Measurements from ENCODE around the gene TTC23L.

TTC23L gene

GRCh38 chr5:34941936-34942335, 103.0 kb downstream of the TTC23L start:
- Histone ChIP-seq H3K9me3 (replicated peaks in 1 of 2; ENCODE audit: control insufficient read depth in 2 of 2, insufficient read depth in 1 of 2, low read depth in 1 of 2, low read length in 2 of 2) (no peaks in the 10 kb centered on the region), H4K8ac (ENCODE audit: low read depth, low read length) (no peak overlapping the region), H3K18ac (ENCODE audit: low read length) (no peak overlapping the region), H3K4ac (ENCODE audit: low read length) (no peak overlapping the region), H3K27me3 (ENCODE audit: control insufficient read depth in 3 of 3, insufficient read depth in 3 of 3, low read depth in 1 of 3, low read length in 3 of 3) (no peaks in the 10 kb centered on the region), H2AK5ac (ENCODE audit: low read depth, low read length) (no peak overlapping the region), H3K23ac (ENCODE audit: low read depth, low read length, poor library complexity) (no peak overlapping the region), H3K79me1 (ENCODE audit: low read depth, low read length) (no peaks in the 10 kb centered on the region), H3K4me2 (ENCODE audit: insufficient read depth, low read length, poor library complexity, severe bottlenecking) (no peak overlapping the region), H3K4me1 (ENCODE audit: control insufficient read depth in 2 of 2, insufficient read depth in 1 of 2, low read depth in 1 of 2, low read length in 2 of 2) (no peaks in the 10 kb centered on the region), H3K4me3 (ENCODE audit: low read length in 2 of 2) (no peak overlapping the region), H3K9ac (ENCODE audit: low read depth, low read length, poor library complexity) (no peak overlapping the region), H2AFZ (ENCODE audit: low read length) (no peak overlapping the region), H3K27ac (replicated peaks; ENCODE audit: low read length) (no peak overlapping the region), H2BK12ac (ENCODE audit: low read length) (no peak overlapping the region), H3K36me3 (replicated peaks in 1 of 2; ENCODE audit: control insufficient read depth in 2 of 2, insufficient read depth in 2 of 2, low read length in 2 of 2) (peaks cover 14 to 96% of the 10 kb centered on the region in 2 donors), H4K91ac (ENCODE audit: low read depth, low read length, poor library complexity) (no peak overlapping the region), H2BK5ac (ENCODE audit: low read length) (no peak overlapping the region), H3K14ac (ENCODE audit: low read length) (no peak overlapping the region), H2BK15ac (ENCODE audit: low read length) (no peak overlapping the region), H2BK120ac (ENCODE audit: low read depth, low read length) (no peak overlapping the region)
- no CpG with 5 or more reads among the region's 3 CpGs for WGBS, 2 donors (ENCODE audit: extremely low coverage in 2 of 2, insufficient read length in 2 of 2, insufficient replicate concordance in 1 of 2)
- no peak for DNase-seq (ENCODE audit: low spot score)

GRCh38 chr5:34944044-34944443, 105.1 kb downstream of the TTC23L start:
- Histone ChIP-seq H4K8ac (ENCODE audit: low read depth, low read length) (no peak overlapping the region), H3K23ac (ENCODE audit: low read depth, low read length, poor library complexity) (no peak overlapping the region), H3K18ac (ENCODE audit: low read length) (no peak overlapping the region), H3K36me3 (replicated peaks in 1 of 2; ENCODE audit: control insufficient read depth in 2 of 2, insufficient read depth in 2 of 2, low read length in 2 of 2) (peaks cover 8 to 94% of the 10 kb centered on the region in 2 donors), H3K4me1 (ENCODE audit: control insufficient read depth in 2 of 2, insufficient read depth in 1 of 2, low read depth in 1 of 2, low read length in 2 of 2) (no peaks in the 10 kb centered on the region), H2AK5ac (ENCODE audit: low read depth, low read length) (no peak overlapping the region), H3K9me3 (replicated peaks in 1 of 2; ENCODE audit: control insufficient read depth in 2 of 2, insufficient read depth in 1 of 2, low read depth in 1 of 2, low read length in 2 of 2) (no peaks in the 10 kb centered on the region), H2BK120ac (ENCODE audit: low read depth, low read length) (no peak overlapping the region), H3K27me3 (ENCODE audit: control insufficient read depth in 3 of 3, insufficient read depth in 3 of 3, low read depth in 1 of 3, low read length in 3 of 3) (no peaks in the 10 kb centered on the region), H2BK15ac (ENCODE audit: low read length) (no peak overlapping the region), H3K4ac (ENCODE audit: low read length) (no peak overlapping the region), H3K9ac (ENCODE audit: low read depth, low read length, poor library complexity) (no peak overlapping the region), H3K27ac (replicated peaks; ENCODE audit: low read length) (no peak overlapping the region), H2AFZ (ENCODE audit: low read length) (no peak overlapping the region), H3K4me2 (ENCODE audit: insufficient read depth, low read length, poor library complexity, severe bottlenecking) (no peak overlapping the region), H4K91ac (ENCODE audit: low read depth, low read length, poor library complexity) (no peak overlapping the region), H3K4me3 (ENCODE audit: low read length in 2 of 2) (no peak overlapping the region), H2BK5ac (ENCODE audit: low read length) (no peak overlapping the region), H3K14ac (ENCODE audit: low read length) (no peak overlapping the region), H3K79me1 (ENCODE audit: low read depth, low read length) (no peaks in the 10 kb centered on the region), H2BK12ac (ENCODE audit: low read length) (no peak overlapping the region)
- no peak for DNase-seq (ENCODE audit: low spot score)
- WGBS, 2 donors (ENCODE audit: extremely low coverage in 2 of 2, insufficient read length in 2 of 2, insufficient replicate concordance in 1 of 2): no CpG with 5 or more reads among the region's 2 CpGs

GRCh38 chr5:34944460-34945047, 105.6 kb downstream of the TTC23L start:
- Histone ChIP-seq H3K4me1 (ENCODE audit: control insufficient read depth in 2 of 2, insufficient read depth in 1 of 2, low read depth in 1 of 2, low read length in 2 of 2) (no peaks in the 10 kb centered on the region), H2BK15ac (ENCODE audit: low read length) (no peak overlapping the region), H3K23ac (ENCODE audit: low read depth, low read length, poor library complexity) (no peak overlapping the region), H2BK12ac (ENCODE audit: low read length) (no peak overlapping the region), H3K27ac (replicated peaks; ENCODE audit: low read length) (no peak overlapping the region), H4K8ac (ENCODE audit: low read depth, low read length) (no peak overlapping the region), H4K91ac (ENCODE audit: low read depth, low read length, poor library complexity) (no peak overlapping the region), H3K27me3 (ENCODE audit: control insufficient read depth in 3 of 3, insufficient read depth in 3 of 3, low read depth in 1 of 3, low read length in 3 of 3) (no peaks in the 10 kb centered on the region), H3K14ac (ENCODE audit: low read length) (no peak overlapping the region), H2AK5ac (ENCODE audit: low read depth, low read length) (no peak overlapping the region), H3K4me3 (ENCODE audit: low read length in 2 of 2) (no peak overlapping the region), H3K9ac (ENCODE audit: low read depth, low read length, poor library complexity) (no peak overlapping the region), H3K79me1 (ENCODE audit: low read depth, low read length) (no peaks in the 10 kb centered on the region), H3K4ac (ENCODE audit: low read length) (no peak overlapping the region), H3K18ac (ENCODE audit: low read length) (no peak overlapping the region), H3K9me3 (replicated peaks in 1 of 2; ENCODE audit: control insufficient read depth in 2 of 2, insufficient read depth in 1 of 2, low read depth in 1 of 2, low read length in 2 of 2) (no peaks in the 10 kb centered on the region), H2BK120ac (ENCODE audit: low read depth, low read length) (no peak overlapping the region), H3K4me2 (ENCODE audit: insufficient read depth, low read length, poor library complexity, severe bottlenecking) (no peak overlapping the region), H2AFZ (ENCODE audit: low read length) (no peak overlapping the region), H2BK5ac (ENCODE audit: low read length) (no peak overlapping the region), H3K36me3 (replicated peaks in 1 of 2; ENCODE audit: control insufficient read depth in 2 of 2, insufficient read depth in 2 of 2, low read length in 2 of 2) (peaks cover 8 to 96% of the 10 kb centered on the region in 2 donors)
- WGBS, 2 donors (ENCODE audit: extremely low coverage in 2 of 2, insufficient read length in 2 of 2, insufficient replicate concordance in 1 of 2): no CpG with 5 or more reads among the region's 11 CpGs
- DNase-seq (ENCODE audit: low spot score): no peak
